B cell (primary cell): ENCODE data around the gene SUGP2.

Experiments used
- CTCF ChIP-seq: fragments of 200-600 bp; IDR thresholded peaks from one replicate; pipeline ENCODE4 v1.8.0; 2022; ENCODE audit warnings: antibody characterized with exemption, mild to moderate bottlenecking
- EZH2 ChIP-seq: IDR thresholded peaks from 2 replicates; pipeline ENCODE4 v1.6.1; 2012; ENCODE audit warnings: borderline replicate concordance, low read depth, mild to moderate bottlenecking, moderate library complexity, low read length; ENCODE audit not compliant: insufficient read depth, poor library complexity, severe bottlenecking

- no peak for TF ChIP-seq EZH2
- no peak for TF ChIP-seq CTCF
These were observed 10.6 kb upstream of the SUGP2 start for GRCh38 chr19:19043881-19044280.
